Natural killer cell treated with Interleukin-12 subunit alpha and Interleukin-12 subunit beta and Interleukin-15 and Interleukin-18, amount 100 ng/mL, for 72 hours (primary cell): ENCODE measurements around the gene TFDP1. TPM values are rescaled to one million over a fixed set of nuclear protein-coding genes. Genes with fewer than 3 reads are reported as not detected.

Experiments used
- ATAC-seq, 2 donors: fragments of 150-1000 bp; cut with Tn5 transposase in 1 of 2; sonication (Bioruptor Pico), chemical (Tn5 transposase) in 1 of 2; 2 replicates each; pipeline ENCODE4 v1.10.0; 2021
- DNase-seq: peaks from one replicate; pipeline ENCODE4 v3.0.0; 2022; ENCODE audit warnings: low spot score
- H3K27ac Mint-ChIP-seq, 2 donors: 1 replicate in 1 of 2; 2 replicates in 1 of 2; pipeline ENCODE4 v1.8.0; 2022; ENCODE audit warnings: mixed read lengths in 2 of 2, mild to moderate bottlenecking in 1 of 2, moderate library complexity in 1 of 2
- H3K27me3 Mint-ChIP-seq, 2 donors: 1 replicate in 1 of 2; 2 replicates in 1 of 2; pipeline ENCODE4 v1.8.0; 2022; ENCODE audit warnings: mixed read lengths in 2 of 2
- H3K36me3 Mint-ChIP-seq: one replicate; pipeline ENCODE4 v1.8.0; 2022; ENCODE audit warnings: mixed read lengths
- H3K4me1 Mint-ChIP-seq, 2 donors: 1 replicate in 1 of 2; 2 replicates in 1 of 2; pipeline ENCODE4 v1.8.0; 2022; ENCODE audit warnings: low read depth in 2 of 2, mixed read lengths in 2 of 2, mild to moderate bottlenecking in 1 of 2
- H3K4me3 Mint-ChIP-seq: one replicate; pipeline ENCODE4 v1.8.0; 2022; ENCODE audit warnings: mixed read lengths
- H3K9me3 Mint-ChIP-seq: 2 replicates; pipeline ENCODE4 v1.8.0; 2022; ENCODE audit warnings: mixed read lengths
- total RNA-seq, 2 donors: library from RNA; stranded (reverse); gene quantifications; one replicate each; pipeline ENCODE4 v1.2.3, GENCODE V29; 2022

The TFDP1 gene
- total RNA-seq, 2 donors from 2014 or later = 97.5 to 226 TPM

- no peaks in the 10 kb centered on the region for H3K27me3 Mint-ChIP-seq
- DNase-seq (no peak), ATAC-seq (no peak)
- peaks cover 19% of the 10 kb centered on the region for H3K36me3 Mint-ChIP-seq
- H3K27ac Mint-ChIP-seq = no peak overlapping the region
- no peak overlapping the region for H3K4me3 Mint-ChIP-seq
- peaks cover 0 to 4% of the 10 kb centered on the region in 2 donors for H3K4me1 Mint-ChIP-seq
- no peaks in the 10 kb centered on the region for H3K9me3 Mint-ChIP-seq
Observed at GRCh38 chr13:113637262-113638160, 53.0 kb downstream of the TFDP1 start.

GRCh38 chr13:113638173-113638746 is 53.7 kb downstream of the TFDP1 start:
- Mint-ChIP-seq H3K9me3 (no peaks in the 10 kb centered on the region), H3K27ac (no peak overlapping the region), H3K36me3 (peaks cover 21% of the 10 kb centered on the region), H3K4me3 (no peak overlapping the region), H3K4me1 (peaks cover 0 to 4% of the 10 kb centered on the region in 2 donors), H3K27me3 (no peaks in the 10 kb centered on the region)
- DNase-seq = no peak
- ATAC-seq = no peak

GRCh38 chr13:113638806-113639205 is 54.3 kb downstream of the TFDP1 start:
- peaks cover 21% of the 10 kb centered on the region for H3K36me3 Mint-ChIP-seq
- DNase-seq = no peak
- no peak for ATAC-seq
- no peak overlapping the region for H3K27ac Mint-ChIP-seq
- H3K4me3 Mint-ChIP-seq = no peak overlapping the region
- no peaks in the 10 kb centered on the region for H3K27me3 Mint-ChIP-seq
- no peaks in the 10 kb centered on the region for H3K9me3 Mint-ChIP-seq
- peaks cover 0 to 4% of the 10 kb centered on the region in 2 donors for H3K4me1 Mint-ChIP-seq

GRCh38 chr13:113639616-113640262 is 55.2 kb downstream of the TFDP1 start:
- H3K36me3 Mint-ChIP-seq = peaks cover 13% of the 10 kb centered on the region
- no peaks in the 10 kb centered on the region for H3K4me1 Mint-ChIP-seq

DNA sequence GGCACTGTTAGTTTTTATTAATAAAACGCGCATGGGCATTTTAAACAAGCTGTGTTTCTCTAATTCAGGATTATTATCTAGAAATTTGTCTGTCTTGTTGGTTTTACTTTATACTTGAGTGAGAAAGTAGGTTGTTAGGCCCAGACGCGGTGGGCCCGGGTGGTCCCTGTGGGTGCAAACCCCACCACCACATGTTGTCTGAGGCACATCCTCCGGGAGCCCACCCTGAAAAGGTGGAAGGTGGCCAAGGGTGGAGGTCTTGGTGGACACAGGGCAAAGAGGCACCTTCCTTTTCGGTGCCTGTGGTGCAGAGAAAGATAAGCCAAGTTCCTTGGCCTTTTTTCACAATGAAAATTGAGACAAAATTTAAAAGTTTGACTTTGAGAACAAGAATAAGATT is 56.9 kb downstream of the TFDP1 start:
- Mint-ChIP-seq H3K27me3 (peaks cover 0 to 2% of the 10 kb centered on the region in 2 donors), H3K9me3 (no peaks in the 10 kb centered on the region), H3K4me3 (no peak overlapping the region), H3K27ac (no peak overlapping the region), H3K4me1 (peaks cover 2 to 4% of the 10 kb centered on the region in 2 donors), H3K36me3 (peaks cover 13% of the 10 kb centered on the region)
- no peak for DNase-seq
- ATAC-seq = no peak

More at GRCh38 chr13:113639616-113640262, 55.2 kb downstream of the TFDP1 start:
- Mint-ChIP-seq H3K4me3 (no peak overlapping the region), H3K9me3 (no peaks in the 10 kb centered on the region), H3K27me3 (no peaks in the 10 kb centered on the region), H3K27ac (no peak overlapping the region)
- ATAC-seq (no peak), DNase-seq (no peak)

DNA sequence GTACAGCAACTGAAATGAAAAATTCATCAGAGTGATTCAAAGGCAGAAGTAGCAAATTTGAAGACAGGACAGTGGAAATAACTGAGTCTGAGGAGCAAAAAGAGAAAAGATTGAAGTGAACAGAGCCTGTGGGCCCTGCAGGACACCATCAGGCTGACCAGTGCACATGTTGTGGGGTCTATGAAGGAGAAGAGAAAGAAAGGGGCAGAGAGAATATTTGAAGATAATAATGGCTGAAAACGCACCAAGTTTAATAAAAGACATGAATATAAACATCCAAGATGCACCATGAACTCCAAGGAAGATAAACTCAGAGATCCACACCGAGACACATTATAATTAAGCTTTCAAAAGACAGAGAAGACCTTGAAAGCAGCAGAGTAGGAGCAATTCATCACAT is 58.0 kb downstream of the TFDP1 start:
- Mint-ChIP-seq H3K36me3 (peaks cover 13% of the 10 kb centered on the region), H3K9me3 (no peaks in the 10 kb centered on the region), H3K4me3 (no peak overlapping the region), H3K4me1 (peaks cover 5 to 7% of the 10 kb centered on the region in 2 donors), H3K27me3 (peaks cover 0 to 4% of the 10 kb centered on the region in 2 donors), H3K27ac (no peak overlapping the region)
- DNase-seq (no peak), ATAC-seq (no peak)

DNA sequence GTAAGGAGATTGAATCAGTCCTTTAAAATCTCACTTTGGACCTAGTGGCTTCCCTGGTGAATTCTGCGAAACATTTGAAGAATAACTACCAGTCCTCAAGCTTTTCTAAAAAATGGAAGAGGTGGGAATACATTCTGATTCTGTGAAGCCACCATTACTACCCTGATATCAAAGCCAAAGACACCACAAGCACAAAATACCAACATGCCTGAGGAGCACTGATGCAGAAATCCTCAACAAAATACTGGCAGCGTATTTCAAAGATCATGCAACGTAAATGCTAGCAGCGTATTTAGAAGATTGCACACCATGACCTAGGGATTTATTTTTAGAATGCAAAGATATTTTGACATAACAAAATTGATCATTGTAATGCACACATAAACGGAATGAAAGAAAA is 59.0 kb downstream of the TFDP1 start:
- peaks cover 13% of the 10 kb centered on the region for H3K36me3 Mint-ChIP-seq
- DNase-seq (no peak), ATAC-seq (no peak)
- H3K9me3 Mint-ChIP-seq = no peaks in the 10 kb centered on the region
- peaks cover 0 to 4% of the 10 kb centered on the region in 2 donors for H3K27me3 Mint-ChIP-seq
- no peak overlapping the region for H3K27ac Mint-ChIP-seq
- no peak overlapping the region for H3K4me3 Mint-ChIP-seq
- peaks cover 5 to 7% of the 10 kb centered on the region in 2 donors for H3K4me1 Mint-ChIP-seq

DNA sequence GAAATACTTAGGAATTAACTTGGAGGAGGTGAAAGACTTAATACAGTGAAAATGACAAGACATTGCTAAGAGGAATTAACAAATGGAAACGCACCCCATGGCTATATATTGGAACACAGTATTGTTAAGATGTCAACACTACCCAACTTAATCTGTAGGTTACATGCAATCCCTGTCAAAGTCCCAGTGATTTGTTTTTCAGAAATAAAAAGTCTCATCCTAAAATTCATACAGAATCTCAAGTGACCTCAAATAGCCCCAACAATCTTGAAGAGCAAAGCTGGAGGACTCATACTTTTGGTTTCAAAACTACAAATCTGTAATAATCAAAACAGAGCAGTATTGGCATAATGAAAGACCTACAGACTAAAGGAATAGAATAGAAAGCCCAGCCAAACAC is 60.2 kb downstream of the TFDP1 start:
- Mint-ChIP-seq H3K9me3 (no peaks in the 10 kb centered on the region), H3K27ac (no peak overlapping the region), H3K4me1 (peaks cover 7 to 8% of the 10 kb centered on the region in 2 donors), H3K36me3 (peaks cover 13% of the 10 kb centered on the region), H3K27me3 (peaks cover 0 to 4% of the 10 kb centered on the region in 2 donors), H3K4me3 (no peak overlapping the region)
- no peak for ATAC-seq
- DNase-seq = no peak

GRCh38 chr13:113645329-113645728 is 60.8 kb downstream of the TFDP1 start:
- no peak for ATAC-seq
- peaks cover 7 to 8% of the 10 kb centered on the region in 2 donors for H3K4me1 Mint-ChIP-seq
- H3K27ac Mint-ChIP-seq = no peak overlapping the region
- H3K27me3 Mint-ChIP-seq = peaks cover 0 to 4% of the 10 kb centered on the region in 2 donors
- peaks cover 12% of the 10 kb centered on the region for H3K36me3 Mint-ChIP-seq
- DNase-seq = no peak
- no peaks in the 10 kb centered on the region for H3K9me3 Mint-ChIP-seq
- H3K4me3 Mint-ChIP-seq = no peak overlapping the region

GRCh38 chr13:113646376-113646775 is 61.8 kb downstream of the TFDP1 start:
- Mint-ChIP-seq H3K9me3 (no peaks in the 10 kb centered on the region), H3K27ac (peak overlapping the region in 1 of 2 donors; percentile 47), H3K4me1 (peaks cover 7 to 8% of the 10 kb centered on the region in 2 donors), H3K4me3 (no peak overlapping the region), H3K27me3 (peaks cover 0 to 4% of the 10 kb centered on the region in 2 donors), H3K36me3 (peaks cover 6% of the 10 kb centered on the region)
- DNase-seq (no peak), ATAC-seq (no peak)

DNA sequence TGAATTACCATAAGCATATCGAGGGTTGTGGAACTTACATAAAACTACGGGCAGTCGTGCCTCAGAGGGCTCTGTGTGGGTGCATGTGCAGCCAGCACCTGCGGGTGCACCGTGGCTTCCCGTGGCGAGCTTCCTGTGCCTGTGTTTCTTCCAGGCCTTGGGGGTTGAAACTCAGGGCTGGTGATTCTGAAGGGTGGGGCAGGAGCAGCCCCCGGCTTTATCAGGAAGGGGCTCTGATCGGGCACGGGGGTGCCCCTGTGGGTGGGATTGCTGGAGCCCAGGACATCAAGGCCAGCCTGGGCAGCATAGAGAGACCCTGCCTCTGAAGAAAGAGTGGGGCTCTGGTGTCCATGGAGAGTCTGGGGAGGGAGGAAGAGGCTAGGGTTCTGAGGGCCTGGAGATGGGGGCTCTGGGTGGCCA is 62.4 kb downstream of the TFDP1 start:
- Mint-ChIP-seq H3K4me1 (peaks cover 7 to 8% of the 10 kb centered on the region in 2 donors), H3K9me3 (no peaks in the 10 kb centered on the region), H3K27ac (no peak overlapping the region), H3K27me3 (peaks cover 0 to 4% of the 10 kb centered on the region in 2 donors), H3K4me3 (no peak overlapping the region), H3K36me3 (peaks cover 6% of the 10 kb centered on the region)
- no peak for DNase-seq
- ATAC-seq = no peak

DNA sequence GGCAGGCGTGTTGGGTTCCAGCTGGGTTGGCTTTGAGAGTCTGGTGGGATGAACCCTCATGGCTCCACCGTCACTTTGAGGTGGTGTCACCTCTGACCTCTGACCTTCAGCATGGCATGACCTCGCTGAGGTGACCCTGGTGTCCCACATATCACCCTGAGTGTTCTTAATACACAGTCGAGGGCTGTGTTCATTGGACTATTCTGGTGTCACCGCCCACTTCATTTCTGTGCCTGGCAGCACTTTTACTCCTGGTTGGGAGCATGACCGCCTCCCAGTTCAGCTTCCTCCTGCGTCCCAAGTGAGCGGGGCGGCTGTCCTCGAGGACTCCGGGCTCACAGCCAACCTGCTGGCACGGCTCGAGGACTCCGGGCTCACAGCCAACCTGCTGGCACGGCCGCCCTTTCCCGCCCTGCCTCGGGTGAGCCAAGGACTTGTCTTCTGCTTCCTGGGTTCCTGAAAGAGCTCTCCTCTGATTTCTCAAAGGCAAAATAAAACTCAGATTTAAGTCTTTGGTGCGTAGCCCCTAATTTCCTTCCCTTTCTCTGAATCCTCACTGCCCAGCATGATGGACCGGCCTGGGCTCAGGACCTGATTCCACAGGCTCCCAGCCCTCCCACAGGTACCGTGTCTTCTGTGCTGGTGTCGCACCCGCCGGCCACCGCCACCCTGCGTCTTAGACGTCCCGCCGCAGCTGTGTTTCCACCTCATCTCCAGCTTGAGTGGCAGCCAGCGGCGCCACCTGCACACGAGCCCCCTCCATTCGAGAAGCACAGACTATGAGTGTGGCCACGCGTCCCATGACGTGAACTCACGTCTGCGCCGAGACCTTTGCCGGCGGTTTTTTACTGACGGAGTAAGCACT is 63.0 kb downstream of the TFDP1 start:
- Mint-ChIP-seq H3K4me1 (peaks cover 7 to 8% of the 10 kb centered on the region in 2 donors), H3K9me3 (no peaks in the 10 kb centered on the region), H3K36me3 (peaks cover under 1% of the 10 kb centered on the region), H3K27ac (no peak overlapping the region), H3K4me3 (no peak overlapping the region), H3K27me3 (peaks cover 0 to 4% of the 10 kb centered on the region in 2 donors)
- ATAC-seq (no peak), DNase-seq (no peak)

DNA sequence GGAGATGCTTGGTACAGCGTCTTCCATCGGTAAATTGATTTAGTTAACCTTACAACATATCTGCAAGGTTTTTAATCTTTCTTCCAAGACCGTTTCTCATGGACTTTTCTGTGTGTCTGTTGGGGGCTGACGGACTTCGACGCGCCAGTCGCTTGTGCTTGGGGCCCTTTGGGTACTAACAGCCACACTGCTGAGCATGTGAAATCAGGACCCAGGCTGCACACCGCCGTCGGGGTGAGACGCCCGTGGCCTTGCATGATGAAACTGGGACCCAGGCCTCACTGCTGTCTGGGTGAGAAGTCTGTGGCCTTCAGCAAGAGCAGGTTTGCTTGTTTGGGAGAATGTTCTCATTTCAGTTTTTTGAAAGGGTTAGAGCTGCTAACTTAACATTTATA is 63.7 kb downstream of the TFDP1 start:
- no peak for DNase-seq

More for the DNA sequence above, 63.7 kb downstream of the TFDP1 start:
- Mint-ChIP-seq H3K27me3 (peaks cover 0 to 4% of the 10 kb centered on the region in 2 donors), H3K4me1 (peaks cover 7 to 10% of the 10 kb centered on the region in 2 donors), H3K27ac (no peak overlapping the region), H3K9me3 (no peaks in the 10 kb centered on the region), H3K36me3 (no peaks in the 10 kb centered on the region), H3K4me3 (no peak overlapping the region)
- ATAC-seq = no peak
